Neural progenitor cell (in vitro differentiated cells): Measurements from ENCODE around the gene SAMD3. TPM values are rescaled to one million over a fixed set of nuclear protein-coding genes. Genes with fewer than 3 reads are reported as not detected.
"Not testable (repeated sequence)": the region's sequence is repeated elsewhere in the genome, so short reads cannot be mapped to it uniquely, and the experiment has no call there.

ENCODE experiments used
- DNase-seq: peaks from one replicate; pipeline ENCODE4 v3.0.0-alpha.2; 2016; ENCODE audit warnings: low spot score
- H2AFZ ChIP-seq: fragments of 200-600 bp; sonication (generic); replicated peaks from 2 replicates; pipeline ENCODE4 v1.6.1; 2016; ENCODE audit warnings: antibody characterized with exemption
- H3F3A ChIP-seq: fragments of 200-600 bp; sonication (generic); 2 replicates; pipeline ENCODE4 v1.6.1; 2016; ENCODE audit warnings: antibody characterized with exemption, low read depth
- H3K27ac ChIP-seq: fragments of 200-600 bp; sonication (generic); 2 replicates; pipeline ENCODE4 v1.5.1; 2016; ENCODE audit warnings: mild to moderate bottlenecking
- H3K27me3 ChIP-seq: fragments of 200-600 bp; sonication (generic); 2 replicates; pipeline ENCODE4 v1.6.1; 2016; ENCODE audit warnings: mild to moderate bottlenecking, moderate library complexity
- H3K36me3 ChIP-seq: fragments of 200-600 bp; sonication (generic); 2 replicates; pipeline ENCODE4 v1.5.1; 2016
- H3K4me1 ChIP-seq: fragments of 200-600 bp; sonication (generic); 2 replicates; pipeline ENCODE4 v1.6.1; 2016; ENCODE audit warnings: mixed run types
- H3K4me2 ChIP-seq: fragments of 200-600 bp; sonication (generic); 2 replicates; pipeline ENCODE4 v1.6.1; 2016
- H3K4me3 ChIP-seq: fragments of 200-600 bp; sonication (generic); 2 replicates; pipeline ENCODE4 v1.5.1; 2016
- H3K79me2 ChIP-seq: fragments of 200-600 bp; sonication (generic); 2 replicates; pipeline ENCODE4 v1.6.1; 2016; ENCODE audit warnings: low read depth
- H3K9ac ChIP-seq: fragments of 200-600 bp; sonication (generic); 2 replicates; pipeline ENCODE4 v1.6.1; 2016
- H3K9me3 ChIP-seq: fragments of 200-600 bp; sonication (generic); 2 replicates; pipeline ENCODE4 v1.5.1; 2016; ENCODE audit warnings: low read depth
- H4K20me1 ChIP-seq: fragments of 200-600 bp; sonication (generic); 2 replicates; pipeline ENCODE4 v1.6.1; 2016; ENCODE audit warnings: low read depth
- H3K27ac Mint-ChIP-seq: 3 replicates; pipeline ENCODE4 v1.8.0; 2021; ENCODE audit warnings: mixed read lengths
- H3K27me3 Mint-ChIP-seq: 2 replicates; pipeline ENCODE4 v1.8.0; 2022; ENCODE audit warnings: low read depth, mild to moderate bottlenecking, inconsistent platforms, moderate library complexity, mixed read lengths; ENCODE audit not compliant: insufficient read depth
- H3K36me3 Mint-ChIP-seq: 3 replicates; pipeline ENCODE4 v1.8.0; 2021; ENCODE audit warnings: mixed read lengths
- H3K4me1 Mint-ChIP-seq: 3 replicates; pipeline ENCODE4 v1.8.0; 2021; ENCODE audit warnings: mixed read lengths
- H3K4me3 Mint-ChIP-seq: 3 replicates; pipeline ENCODE4 v1.8.0; 2021; ENCODE audit warnings: mild to moderate bottlenecking, moderate library complexity, mixed read lengths
- H3K9me3 Mint-ChIP-seq: 3 replicates; pipeline ENCODE4 v1.8.0; 2020; ENCODE audit warnings: mixed read lengths
- EZH2 ChIP-seq: fragments of 200-600 bp; sonication (generic); IDR thresholded peaks from 2 replicates; pipeline ENCODE4 v1.6.1; 2017; ENCODE audit warnings: antibody characterized with exemption, mild to moderate bottlenecking, moderate library complexity
- EZH2phosphoT487 ChIP-seq: fragments of 200-600 bp; sonication (generic); IDR thresholded peaks from 2 replicates; pipeline ENCODE4 v1.6.1; 2017; ENCODE audit warnings: antibody characterized with exemption
- total RNA-seq: library from RNA; depleted of rRNA; stranded (reverse); fragments of >200 nt; gene quantifications from 2 replicates; pipeline ENCODE4 v1.2.3, GENCODE V29; 2015; ENCODE audit warnings: low replicate concordance
- TF ChIP-seq, protein P1 (sequence below): fragments of 200-600 bp; sonication (generic); IDR thresholded peaks from 2 replicates; pipeline ENCODE4 v1.5.1; 2017; ENCODE audit warnings: antibody characterized with exemption, mild to moderate bottlenecking

Gene SAMD3
- total RNA-seq, 1 donor from 2014 or later, result 2.0 TPM

DNA sequence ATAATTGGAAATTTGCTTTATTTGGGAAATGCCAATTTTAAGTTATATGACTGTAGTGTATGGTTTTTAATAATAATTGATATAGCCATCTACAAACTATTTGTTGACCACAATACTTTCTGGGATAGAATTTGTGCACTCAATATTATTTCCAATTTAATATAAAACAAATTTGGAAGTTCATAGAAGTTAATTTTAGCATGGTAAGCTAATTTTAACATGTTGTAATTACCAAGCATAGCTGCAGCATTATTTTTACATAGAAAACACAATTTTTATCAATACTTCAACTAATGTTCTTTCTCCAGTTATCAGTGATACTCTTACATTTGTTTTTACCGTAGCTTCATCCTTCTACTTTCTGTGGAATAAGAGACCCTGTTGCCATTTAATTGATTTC, 103.5 kb downstream of the SAMD3 start:
- Histone ChIP-seq H2AFZ (no peak overlapping the region), H3K79me2 (no peaks in the 10 kb centered on the region), H3K4me3 (no peak overlapping the region), H3K9me3 (no peaks in the 10 kb centered on the region), H3K36me3 (no peaks in the 10 kb centered on the region), H3F3A (no peaks in the 10 kb centered on the region), H3K4me1 (no peaks in the 10 kb centered on the region), H3K4me2 (no peak overlapping the region), H3K9ac (no peak overlapping the region), H3K27ac (no peak overlapping the region), H4K20me1 (no peaks in the 10 kb centered on the region), H3K27me3 (no peaks in the 10 kb centered on the region)
- Mint-ChIP-seq H3K9me3 (no peaks in the 10 kb centered on the region), H3K27me3 (no peaks in the 10 kb centered on the region), H3K4me3 (no peak overlapping the region), H3K27ac (no peak overlapping the region), H3K36me3 (peaks cover 2% of the 10 kb centered on the region), H3K4me1 (peaks cover 15% of the 10 kb centered on the region)
- TF ChIP-seq EZH2 (no peak), EZH2phosphoT487 (no peak)
- TF ChIP-seq, protein P1, sequence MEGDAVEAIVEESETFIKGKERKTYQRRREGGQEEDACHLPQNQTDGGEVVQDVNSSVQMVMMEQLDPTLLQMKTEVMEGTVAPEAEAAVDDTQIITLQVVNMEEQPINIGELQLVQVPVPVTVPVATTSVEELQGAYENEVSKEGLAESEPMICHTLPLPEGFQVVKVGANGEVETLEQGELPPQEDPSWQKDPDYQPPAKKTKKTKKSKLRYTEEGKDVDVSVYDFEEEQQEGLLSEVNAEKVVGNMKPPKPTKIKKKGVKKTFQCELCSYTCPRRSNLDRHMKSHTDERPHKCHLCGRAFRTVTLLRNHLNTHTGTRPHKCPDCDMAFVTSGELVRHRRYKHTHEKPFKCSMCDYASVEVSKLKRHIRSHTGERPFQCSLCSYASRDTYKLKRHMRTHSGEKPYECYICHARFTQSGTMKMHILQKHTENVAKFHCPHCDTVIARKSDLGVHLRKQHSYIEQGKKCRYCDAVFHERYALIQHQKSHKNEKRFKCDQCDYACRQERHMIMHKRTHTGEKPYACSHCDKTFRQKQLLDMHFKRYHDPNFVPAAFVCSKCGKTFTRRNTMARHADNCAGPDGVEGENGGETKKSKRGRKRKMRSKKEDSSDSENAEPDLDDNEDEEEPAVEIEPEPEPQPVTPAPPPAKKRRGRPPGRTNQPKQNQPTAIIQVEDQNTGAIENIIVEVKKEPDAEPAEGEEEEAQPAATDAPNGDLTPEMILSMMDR, result no peak
- DNase-seq, result no peak

DNA sequence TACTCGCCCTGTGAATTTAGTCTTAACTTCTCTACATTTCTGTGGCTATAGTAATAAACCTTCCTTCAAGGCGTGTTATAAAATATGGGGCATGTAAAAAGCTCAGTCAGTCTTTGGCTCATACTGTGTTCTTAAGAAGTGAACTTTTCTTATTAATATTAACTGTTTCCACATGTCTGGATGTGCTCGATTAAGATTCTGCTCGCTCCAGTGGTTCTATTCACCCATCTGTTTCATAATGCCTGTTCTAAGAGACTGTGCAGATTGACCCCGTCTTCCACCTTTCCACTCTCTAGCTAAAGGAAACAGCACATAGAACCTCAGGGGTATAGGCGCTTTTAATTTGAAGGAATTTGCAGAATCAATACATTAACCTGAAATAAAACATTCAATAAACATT, 104.5 kb downstream of the SAMD3 start:
- H3K4me1 Mint-ChIP-seq, result peaks cover 15% of the 10 kb centered on the region
- DNase-seq, result no peak
- Histone ChIP-seq H3K79me2 (no peaks in the 10 kb centered on the region), H3K4me3 (no peak overlapping the region), H3K27me3 (no peaks in the 10 kb centered on the region), H3K27ac (no peak overlapping the region), H3F3A (no peaks in the 10 kb centered on the region), H3K36me3 (no peaks in the 10 kb centered on the region), H4K20me1 (no peaks in the 10 kb centered on the region), H3K9ac (no peak overlapping the region), H3K4me2 (no peak overlapping the region), H3K4me1 (no peaks in the 10 kb centered on the region), H3K9me3 (no peaks in the 10 kb centered on the region), H2AFZ (no peak overlapping the region)
- no peak overlapping the region for H3K27ac Mint-ChIP-seq
- H3K36me3 Mint-ChIP-seq, result peaks cover 2% of the 10 kb centered on the region
- TF ChIP-seq EZH2phosphoT487, result no peak
- no peak for TF ChIP-seq EZH2
- TF ChIP-seq, protein P1, result no peak
- no peak overlapping the region for H3K4me3 Mint-ChIP-seq
- H3K27me3 Mint-ChIP-seq, result no peaks in the 10 kb centered on the region
- no peaks in the 10 kb centered on the region for H3K9me3 Mint-ChIP-seq

DNA sequence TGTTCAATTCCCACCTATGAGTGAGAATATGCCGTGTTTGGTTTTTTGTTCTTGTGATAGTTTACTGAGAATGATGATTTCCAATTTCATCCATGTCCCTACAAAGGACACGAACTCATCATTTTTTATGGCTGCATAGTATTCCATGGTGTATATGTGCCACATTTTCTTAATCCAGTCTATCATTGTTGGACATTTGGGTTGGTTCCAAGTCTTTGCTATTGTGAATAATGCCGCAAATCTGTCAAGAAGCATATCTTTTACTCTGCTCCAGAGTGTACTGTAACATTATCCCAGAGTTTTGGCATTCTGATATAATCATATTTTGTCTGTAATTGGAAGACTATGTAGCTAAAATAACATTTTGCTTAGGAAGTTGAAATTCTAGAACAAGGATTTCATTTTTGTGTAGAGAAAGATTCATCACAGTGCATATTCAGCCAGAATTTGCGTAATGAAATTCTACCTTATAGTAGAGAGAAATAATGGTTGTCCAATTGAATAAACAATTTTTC, 105.5 kb downstream of the SAMD3 start:
- H4K20me1 ChIP-seq, H3K9me3 ChIP-seq, H2AFZ ChIP-seq, H3K9me3 Mint-ChIP-seq, H3K4me3 ChIP-seq, H3K27ac ChIP-seq, DNase-seq, H3K36me3 Mint-ChIP-seq, H3K4me2 ChIP-seq, H3K27me3 ChIP-seq, H3F3A ChIP-seq, H3K27me3 Mint-ChIP-seq, H3K9ac ChIP-seq, H3K4me3 Mint-ChIP-seq, H3K36me3 ChIP-seq, H3K4me1 ChIP-seq, H3K27ac Mint-ChIP-seq, H3K79me2 ChIP-seq: not testable (repeated sequence)
- peaks cover 15% of the 10 kb centered on the region for H3K4me1 Mint-ChIP-seq

DNA sequence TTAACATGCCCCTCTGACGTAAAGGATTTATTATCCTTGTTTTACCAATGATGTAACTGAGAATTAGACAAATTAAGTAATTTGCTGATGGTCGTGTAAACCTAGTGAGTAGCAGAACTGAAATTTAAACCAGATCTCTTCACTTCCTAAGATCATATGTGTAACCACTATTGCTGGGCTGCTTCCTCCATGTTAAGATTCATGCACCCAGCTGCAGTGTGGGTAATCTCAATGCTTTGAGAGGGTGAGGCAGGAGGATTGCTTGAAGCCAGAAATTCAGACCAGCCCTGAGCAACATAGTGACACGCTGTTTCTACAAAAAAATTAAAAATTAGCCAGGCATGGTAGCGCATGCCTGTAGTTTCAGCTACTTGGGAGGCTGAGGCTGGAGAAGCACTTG, 106.5 kb downstream of the SAMD3 start:
- Mint-ChIP-seq H3K9me3 (no peaks in the 10 kb centered on the region), H3K27ac (peak overlapping the region; percentile 18), H3K4me3 (no peak overlapping the region), H3K4me1 (peaks cover 15% of the 10 kb centered on the region), H3K36me3 (peaks cover 2% of the 10 kb centered on the region), H3K27me3 (peaks cover 4% of the 10 kb centered on the region)
- Histone ChIP-seq H3K4me1 (no peaks in the 10 kb centered on the region), H3K9ac (no peak overlapping the region), H4K20me1 (no peaks in the 10 kb centered on the region), H3K27ac (no peak overlapping the region), H3K79me2 (no peaks in the 10 kb centered on the region), H3K4me3 (no peak overlapping the region), H3K36me3 (no peaks in the 10 kb centered on the region), H3F3A (no peaks in the 10 kb centered on the region), H2AFZ (no peak overlapping the region), H3K27me3 (no peaks in the 10 kb centered on the region), H3K9me3 (no peaks in the 10 kb centered on the region), H3K4me2 (no peak overlapping the region)
- no peak for TF ChIP-seq EZH2phosphoT487
- TF ChIP-seq EZH2, result no peak
- TF ChIP-seq, protein P1, result no peak
- no peak for DNase-seq
